Erythroblast (primary cell): Measurements from ENCODE around the gene CXCR4.

Experiments
- GATA1 ChIP-seq: IDR thresholded peaks from 2 replicates; pipeline ENCODE4 v1.6.1; 2011; ENCODE audit warnings: low read depth, mild to moderate bottlenecking, control low read depth, low read length, moderate library complexity
- POLR2A ChIP-seq: IDR thresholded peaks from 2 replicates; pipeline ENCODE4 v1.6.1; 2011; ENCODE audit warnings: mild to moderate bottlenecking, low read length

DNA sequence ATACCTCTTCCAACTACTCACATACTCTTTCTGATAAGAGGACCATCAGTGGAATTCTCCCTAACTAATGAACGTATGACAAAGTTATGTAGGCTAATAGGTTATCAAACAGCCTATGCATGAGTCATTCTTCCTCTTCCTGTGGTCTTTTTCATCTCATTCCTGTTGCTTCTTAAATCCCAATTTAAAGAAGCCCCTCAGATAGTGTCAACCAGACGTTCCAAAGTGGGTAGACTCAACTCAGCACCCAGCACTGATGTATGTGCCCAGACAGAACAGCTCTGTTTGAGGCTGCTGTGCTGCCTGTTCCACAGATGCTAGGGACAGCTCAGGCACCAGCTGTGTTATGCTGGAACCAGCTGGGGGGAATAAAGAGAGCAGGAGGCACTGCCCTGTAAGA lies 52.6 kb downstream of the CXCR4 start:
- no peak for TF ChIP-seq POLR2A
- TF ChIP-seq GATA1 = no peak
